ENCODE results near the gene SLC44A5.

The SLC44A5 gene

GRCh38 chr1:75588779-75589475 lies 22.0 kb downstream of the SLC44A5 start:
- DNase-seq: no peak

GRCh38 chr1:75587692-75588091 lies 23.2 kb downstream of the SLC44A5 start:
- no peak for DNase-seq

GRCh38 chr1:75583282-75583681 lies 27.6 kb downstream of the SLC44A5 start:
- no peak for DNase-seq

GRCh38 chr1:75582725-75583261 lies 28.1 kb downstream of the SLC44A5 start:
- DNase-seq: no peak

- no peak for DNase-seq
These were observed 31.9 kb downstream of the SLC44A5 start for GRCh38 chr1:75579046-75579445.

- DNase-seq: no peak
These were observed 35.1 kb downstream of the SLC44A5 start for GRCh38 chr1:75575837-75576236.

GRCh38 chr1:75567191-75567590 lies 43.7 kb downstream of the SLC44A5 start:
- no peak for DNase-seq

- no peak for DNase-seq
These were observed 51.1 kb downstream of the SLC44A5 start for GRCh38 chr1:75559800-75560199.

- no peak for DNase-seq
These were observed 51.8 kb downstream of the SLC44A5 start for GRCh38 chr1:75559136-75559535.

- no peak for DNase-seq
These were observed 56.0 kb downstream of the SLC44A5 start for GRCh38 chr1:75554870-75555269.

- no peak for DNase-seq
These were observed 56.7 kb downstream of the SLC44A5 start for GRCh38 chr1:75554181-75554580.

GRCh38 chr1:75550559-75550958 lies 60.4 kb downstream of the SLC44A5 start:
- no peak for DNase-seq

- DNase-seq: no peak
These were observed 62.0 kb downstream of the SLC44A5 start for GRCh38 chr1:75548721-75549480.

- no peak for DNase-seq
These were observed 67.2 kb downstream of the SLC44A5 start for GRCh38 chr1:75543705-75544104.

GRCh38 chr1:75542818-75543570 lies 67.9 kb downstream of the SLC44A5 start:
- DNase-seq: no peak

GRCh38 chr1:75539230-75540116 lies 71.4 kb downstream of the SLC44A5 start:
- DNase-seq: no peak

- DNase-seq: no peak
These were observed 77.8 kb downstream of the SLC44A5 start for GRCh38 chr1:75533085-75533484.

GRCh38 chr1:75531570-75531969 lies 79.3 kb downstream of the SLC44A5 start:
- no peak for DNase-seq

GRCh38 chr1:75529488-75529887 lies 81.4 kb downstream of the SLC44A5 start:
- DNase-seq: no peak

GRCh38 chr1:75528001-75528400 lies 82.9 kb downstream of the SLC44A5 start:
- no peak for DNase-seq

GRCh38 chr1:75522389-75522788 lies 88.5 kb downstream of the SLC44A5 start:
- no peak for DNase-seq

- DNase-seq: no peak
These were observed 89.3 kb downstream of the SLC44A5 start for GRCh38 chr1:75521658-75522057.

Data from retina (tissue), 1 donor.